ENCODE data around the gene SLC7A9. TPM values are rescaled to one million over a fixed set of nuclear protein-coding genes. Genes with fewer than 3 reads are reported as not detected.

The SLC7A9 gene
- total RNA-seq, 1 donor from 2014 or later, result 0.32 TPM

GRCh38 chr19:32863301-32863700, 6.3 kb downstream of the SLC7A9 start:
- intact Hi-C loops (cut with DNase I), result no loop called here
- Histone ChIP-seq H3K4me3 (no peak overlapping the region), H3K27ac (no peak overlapping the region)

GRCh38 chr19:32862741-32863140, 6.8 kb downstream of the SLC7A9 start:
- Histone ChIP-seq H3K4me3 (no peak overlapping the region), H3K27me3 (ENCODE audit: low read depth) (no peaks in the 10 kb centered on the region), H3K9me3 (no peaks in the 10 kb centered on the region), H3K36me3 (no peaks in the 10 kb centered on the region), H3K27ac (no peak overlapping the region), H3K4me1 (no peaks in the 10 kb centered on the region)
- intact Hi-C loops (cut with DNase I), result no loop called here
- no peak for DNase-seq
- TF ChIP-seq CTCF (IDR thresholded peaks at IDR 0.05), result no peak
- no peak for ATAC-seq

More at GRCh38 chr19:32863301-32863700, 6.3 kb downstream of the SLC7A9 start:
- no peaks in the 10 kb centered on the region for H3K4me1 ChIP-seq
- ATAC-seq (no peak), DNase-seq (no peak)
- no peak for TF ChIP-seq CTCF (IDR thresholded peaks at IDR 0.05)
- H3K9me3 ChIP-seq, result no peaks in the 10 kb centered on the region
- H3K27me3 ChIP-seq (ENCODE audit: low read depth), result no peaks in the 10 kb centered on the region
- no peaks in the 10 kb centered on the region for H3K36me3 ChIP-seq

GRCh38 chr19:32862173-32862572, 7.4 kb downstream of the SLC7A9 start:
- Histone ChIP-seq H3K36me3 (no peaks in the 10 kb centered on the region), H3K27me3 (ENCODE audit: low read depth) (no peaks in the 10 kb centered on the region), H3K27ac (no peak overlapping the region), H3K4me1 (no peaks in the 10 kb centered on the region), H3K9me3 (no peaks in the 10 kb centered on the region), H3K4me3 (no peak overlapping the region)
- no peak for TF ChIP-seq CTCF (IDR thresholded peaks at IDR 0.05)
- intact Hi-C loops (cut with DNase I), result no loop called here
- no peak for DNase-seq
- no peak for ATAC-seq

GRCh38 chr19:32861596-32861995, 8.0 kb downstream of the SLC7A9 start:
- Histone ChIP-seq H3K9me3 (no peaks in the 10 kb centered on the region), H3K4me3 (no peak overlapping the region), H3K27ac (no peak overlapping the region), H3K27me3 (ENCODE audit: low read depth) (no peaks in the 10 kb centered on the region), H3K36me3 (no peaks in the 10 kb centered on the region), H3K4me1 (no peaks in the 10 kb centered on the region)
- intact Hi-C loops (cut with DNase I), result no loop called here
- no peak for TF ChIP-seq CTCF (IDR thresholded peaks at IDR 0.05)
- no peak for DNase-seq
- no peak for ATAC-seq

- no peak for TF ChIP-seq CTCF (IDR thresholded peaks at IDR 0.05)
- intact Hi-C loops (cut with DNase I), result no loop called here
- DNase-seq (no peak), ATAC-seq (no peak)
- Histone ChIP-seq H3K27me3 (ENCODE audit: low read depth) (no peaks in the 10 kb centered on the region), H3K27ac (no peak overlapping the region), H3K9me3 (no peaks in the 10 kb centered on the region), H3K4me3 (no peak overlapping the region), H3K36me3 (no peaks in the 10 kb centered on the region), H3K4me1 (no peaks in the 10 kb centered on the region)
Measured at GRCh38 chr19:32859591-32859990, 10.0 kb downstream of the SLC7A9 start.

GRCh38 chr19:32858559-32858958, 11.0 kb downstream of the SLC7A9 start:
- Histone ChIP-seq H3K4me3 (no peak overlapping the region), H3K9me3 (no peaks in the 10 kb centered on the region), H3K27me3 (ENCODE audit: low read depth) (no peaks in the 10 kb centered on the region), H3K36me3 (no peaks in the 10 kb centered on the region), H3K4me1 (no peaks in the 10 kb centered on the region), H3K27ac (no peak overlapping the region)
- no peak for TF ChIP-seq CTCF (IDR thresholded peaks at IDR 0.05)
- no peak for DNase-seq
- ATAC-seq, result no peak
- intact Hi-C loops (cut with DNase I), result no loop called here

All from lower lobe of right lung (tissue), 2 donors.